Stimulated activated CD8-positive, alpha-beta memory T cell treated with anti-CD3 and anti-CD28 coated beads, Interleukin-12 subunit alpha, Interleukin-12 subunit beta, amount 100 ng/mL, for 24 hours (primary cell): ENCODE results near the gene CYP2U1.

Source experiments
- DNase-seq: peaks from one replicate; pipeline ENCODE4 v3.0.0-alpha.2; 2020; ENCODE audit errors: extremely low read depth

Gene CYP2U1

DNA sequence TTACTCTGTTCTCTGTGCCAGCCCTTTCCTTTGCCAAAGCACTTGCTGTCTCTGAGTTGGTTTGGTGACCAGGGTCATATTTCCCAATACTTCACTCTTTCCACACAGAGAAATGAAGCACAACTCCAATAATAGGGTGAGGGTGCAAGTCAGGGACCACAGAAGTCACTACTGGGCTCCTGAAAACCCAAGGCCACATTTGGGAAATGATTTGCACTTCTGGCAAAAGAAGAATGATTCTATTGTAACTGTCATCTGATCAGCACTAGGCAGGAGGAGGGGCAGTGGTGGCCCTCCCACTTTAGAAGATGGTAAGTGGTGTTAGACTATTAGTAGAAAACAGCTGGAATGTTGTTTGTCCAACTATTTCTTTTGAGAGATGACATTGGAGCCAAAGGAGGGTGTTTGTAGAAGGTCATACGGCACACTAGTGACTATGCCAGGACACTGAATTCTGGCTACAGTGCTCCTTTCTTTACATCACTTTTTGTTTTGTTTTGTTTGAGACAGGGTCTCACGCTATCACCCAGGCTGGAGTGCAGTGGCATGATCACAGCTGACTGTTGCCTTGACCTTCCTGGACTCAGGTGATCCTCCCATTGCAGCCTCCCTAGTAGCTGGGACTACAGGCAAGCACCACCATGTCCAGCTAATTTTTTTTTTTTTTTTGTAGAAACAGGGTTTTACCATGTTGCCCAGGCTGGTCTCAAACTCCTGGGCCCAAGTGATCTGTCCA is 47.5 kb downstream of the CYP2U1 start:
- DNase-seq: no peak

DNA sequence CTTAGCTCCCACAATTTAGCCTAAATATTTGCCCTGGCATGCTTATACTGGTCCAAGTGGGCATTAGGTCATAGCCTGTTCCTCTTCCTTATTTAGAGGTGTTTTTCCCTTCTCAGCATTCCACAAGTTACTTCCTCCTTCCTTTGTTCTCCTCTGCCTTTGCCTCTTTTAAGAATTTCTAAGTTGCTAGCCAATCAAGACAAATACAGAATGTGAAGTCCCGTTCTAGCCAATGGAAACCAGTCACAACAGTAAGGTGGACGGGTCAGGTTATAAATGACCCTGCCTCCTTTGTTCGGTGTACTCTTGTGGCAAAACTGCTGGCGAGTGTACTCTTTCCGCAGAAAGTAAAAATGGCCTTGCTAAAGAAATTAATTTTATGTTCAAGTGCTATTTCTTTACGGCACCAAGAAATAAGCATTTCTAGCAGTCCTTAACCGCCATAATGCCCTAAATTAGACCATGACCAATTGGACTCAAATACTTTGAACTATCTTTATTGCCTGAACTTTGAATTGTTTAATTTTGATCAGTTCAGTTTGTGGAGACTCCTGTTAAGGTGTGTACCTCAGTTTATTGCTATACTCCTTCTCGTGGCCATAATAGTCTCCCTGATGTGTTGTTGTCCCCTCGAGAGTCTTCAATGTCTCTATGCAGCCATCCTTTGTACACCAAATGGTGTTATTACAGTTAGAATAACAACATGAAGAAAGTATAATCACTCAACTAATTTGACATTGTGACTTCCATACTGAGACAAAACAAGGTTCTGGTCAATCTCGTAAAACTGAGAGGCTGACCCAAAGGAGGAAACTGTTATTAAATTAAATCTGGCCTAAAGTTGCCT is 56.8 kb downstream of the CYP2U1 start:
- no peak for DNase-seq

DNA sequence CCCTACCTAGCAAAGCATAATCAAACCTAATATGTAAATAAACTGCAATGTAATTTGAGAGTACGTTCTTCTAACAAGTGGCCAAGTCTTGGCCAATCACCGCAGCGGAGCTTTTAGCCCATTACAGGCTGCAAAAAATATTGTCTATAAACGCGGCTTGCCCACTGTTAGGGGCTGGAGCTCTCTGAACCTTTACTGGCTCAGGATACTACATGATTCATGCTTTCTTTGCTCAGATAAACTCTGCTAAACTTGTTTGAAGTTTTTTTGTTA is 57.4 kb downstream of the CYP2U1 start:
- DNase-seq: no peak

DNA sequence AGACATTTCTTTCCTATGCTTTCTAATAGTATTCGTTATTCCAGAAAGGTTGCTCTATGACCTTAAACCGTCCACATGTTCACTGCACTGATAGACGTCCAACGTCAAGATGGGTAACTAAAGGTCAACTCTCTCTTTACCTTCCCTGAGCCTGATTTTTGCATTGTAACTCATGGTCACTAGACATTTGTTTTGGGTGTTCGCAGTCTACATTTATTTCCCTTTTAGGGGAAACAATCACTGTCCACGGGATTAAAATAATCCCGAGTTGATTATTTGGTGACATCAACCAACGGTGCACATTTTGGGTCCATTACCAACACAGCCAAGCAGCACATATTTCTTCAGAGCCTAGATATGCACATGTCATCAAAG is 57.8 kb downstream of the CYP2U1 start:
- DNase-seq: no peak

DNA sequence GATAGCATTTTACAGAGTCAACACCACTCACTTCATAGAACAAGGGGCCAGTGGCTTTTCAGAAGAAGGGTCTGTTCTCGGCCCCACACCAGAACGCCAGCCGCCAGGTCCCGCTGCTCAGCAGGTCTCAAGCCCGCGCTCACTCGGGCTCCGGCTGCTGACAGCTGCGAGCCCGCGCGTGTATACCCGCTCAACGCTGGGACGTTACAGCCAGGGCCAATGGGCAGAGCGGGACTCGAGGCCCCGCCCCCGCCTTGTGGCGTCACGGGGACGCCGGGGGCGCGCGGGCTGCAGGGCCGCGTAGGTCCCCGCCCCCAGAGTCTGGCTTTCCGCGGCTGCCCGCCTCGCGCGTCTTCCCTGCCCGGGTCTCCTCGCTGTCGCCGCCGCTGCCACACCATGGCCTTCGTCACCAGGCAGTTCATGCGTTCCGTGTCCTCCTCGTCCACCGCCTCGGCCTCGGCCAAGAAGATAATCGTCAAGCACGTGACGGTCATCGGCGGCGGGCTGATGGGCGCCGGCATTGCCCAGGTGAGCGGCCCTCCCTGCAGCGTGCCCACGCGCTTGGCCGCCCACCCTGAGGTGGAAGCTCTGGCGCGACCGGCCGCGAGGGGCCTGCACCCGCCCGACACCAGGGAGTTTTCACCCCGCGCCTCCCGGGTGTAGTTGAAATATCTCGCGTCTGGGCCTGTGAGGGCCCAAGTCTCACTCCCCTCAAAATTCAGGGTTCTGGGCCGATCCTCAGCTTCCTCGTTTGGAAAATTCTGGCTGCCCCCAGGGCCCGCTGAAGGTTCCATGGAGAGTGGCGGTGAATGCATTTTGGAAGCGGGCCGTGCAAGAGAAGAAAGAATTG is 58.4 kb downstream of the CYP2U1 start, which contains the start of gene HADH:
Gene HADH (plus strand): TSS at position 353 of the 850 bp plus-strand sequence. CDS start 44 bp downstream, at position 397.
- peak; percentile 82 for DNase-seq

DNA sequence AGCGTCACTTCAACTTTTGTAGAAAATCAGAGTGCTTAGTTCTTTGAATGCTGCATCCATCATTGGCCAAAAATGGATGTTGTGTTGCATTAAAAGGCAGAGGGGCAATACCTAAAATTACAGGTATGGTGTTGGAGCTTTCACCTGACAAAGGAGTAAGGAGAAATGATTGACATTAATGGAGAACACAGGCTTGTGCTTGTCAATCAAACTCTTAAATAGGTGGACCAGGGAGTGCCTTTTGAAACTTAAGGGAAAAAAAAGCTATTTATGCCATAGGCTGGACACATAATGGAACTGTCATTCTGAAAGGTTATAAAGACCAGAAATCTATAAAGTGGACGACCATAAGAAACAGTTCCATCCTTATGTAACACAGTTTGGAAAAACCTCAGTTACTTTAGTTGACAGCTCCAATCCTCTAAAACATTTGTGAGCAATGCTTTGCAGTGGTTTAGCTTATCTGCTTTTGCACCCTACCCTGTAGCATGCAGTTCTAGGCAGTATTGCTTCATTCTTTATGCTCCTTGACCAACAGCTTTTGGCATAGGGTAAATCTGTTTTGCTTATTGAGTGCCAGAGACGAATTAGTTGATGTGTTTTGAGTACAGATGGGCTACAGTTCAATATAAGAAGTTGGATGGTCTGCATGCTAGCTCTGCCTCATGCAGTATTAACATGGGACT is 60.7 kb downstream of the CYP2U1 start:
- DNase-seq: no peak

DNA sequence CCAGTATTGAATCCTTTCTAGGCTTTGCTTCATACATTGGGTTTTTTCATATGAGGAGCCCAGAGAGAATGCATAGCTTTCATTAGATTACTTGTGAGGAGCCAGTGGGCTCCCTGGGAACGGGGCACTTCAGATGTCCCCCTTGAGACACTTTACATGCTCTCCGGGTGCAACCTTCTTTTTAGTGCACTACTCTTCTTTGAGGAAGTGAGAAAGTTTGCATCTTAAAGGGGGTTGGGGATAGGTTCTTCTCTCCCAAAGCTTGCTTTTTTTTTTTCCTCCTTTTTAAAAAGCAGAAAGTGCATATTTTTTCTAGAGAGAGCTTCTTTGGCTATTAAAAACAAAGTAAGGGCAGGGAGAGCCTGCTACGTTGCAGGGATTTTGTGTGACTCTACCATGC is 62.6 kb downstream of the CYP2U1 start:
- no peak for DNase-seq

DNA sequence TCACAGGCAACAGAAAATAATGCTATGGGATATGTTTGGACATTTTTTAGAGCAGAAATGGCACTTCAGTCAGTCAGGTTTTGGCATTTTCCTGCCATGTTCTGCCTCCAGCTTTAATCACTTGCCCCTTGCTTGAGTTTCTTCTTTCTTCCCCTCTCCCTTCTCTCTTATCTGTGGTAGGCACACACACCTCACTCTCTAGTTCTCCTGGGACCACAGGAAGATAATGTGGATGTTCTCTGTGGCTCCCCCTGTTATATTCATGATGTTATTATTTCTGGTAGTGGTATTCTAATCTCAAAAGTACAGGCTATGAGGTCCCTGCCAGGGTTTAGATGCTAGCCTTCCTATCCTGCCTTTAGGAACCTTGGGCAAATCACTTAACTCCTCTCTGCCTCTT is 63.5 kb downstream of the CYP2U1 start:
- DNase-seq: no peak

DNA sequence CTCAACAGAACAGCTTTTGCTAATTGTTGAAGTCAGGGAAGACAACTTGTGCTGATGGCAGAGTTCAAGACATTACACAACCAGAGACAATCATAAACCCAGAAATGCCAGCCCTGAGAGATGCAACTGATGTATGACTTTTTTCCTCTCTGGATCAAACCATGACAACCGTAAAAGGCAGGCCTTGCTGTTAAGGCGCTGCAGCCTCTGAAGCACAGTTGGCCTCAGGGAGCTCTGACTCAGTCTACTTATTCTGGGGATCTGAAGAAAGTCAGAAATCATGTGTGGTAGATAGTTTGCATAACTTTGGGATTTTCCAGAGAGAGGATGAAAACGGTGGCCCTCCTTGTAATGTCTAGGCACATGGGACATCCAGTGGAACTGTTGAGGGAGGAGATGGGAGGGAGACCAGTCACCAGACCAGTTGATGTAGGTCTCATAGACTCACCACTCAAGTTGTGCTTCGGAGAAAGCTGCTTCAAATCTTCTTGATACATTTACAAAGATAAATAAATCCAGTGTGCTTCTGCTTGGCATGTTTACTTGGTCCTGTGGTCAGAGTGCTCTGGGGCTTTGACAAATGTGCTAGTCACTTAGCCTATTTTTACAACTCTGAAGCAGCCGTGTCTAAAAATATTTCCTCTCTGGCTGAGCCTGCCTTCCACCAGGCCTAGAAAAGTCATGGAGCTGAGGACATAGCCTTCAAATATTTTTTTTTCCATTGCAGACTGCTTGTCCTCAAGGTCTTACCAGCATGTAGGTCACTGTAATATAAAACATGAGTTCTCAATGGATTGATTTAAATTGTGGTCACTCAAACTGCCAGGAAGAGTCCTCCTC is 65.8 kb downstream of the CYP2U1 start:
- no peak for DNase-seq

DNA sequence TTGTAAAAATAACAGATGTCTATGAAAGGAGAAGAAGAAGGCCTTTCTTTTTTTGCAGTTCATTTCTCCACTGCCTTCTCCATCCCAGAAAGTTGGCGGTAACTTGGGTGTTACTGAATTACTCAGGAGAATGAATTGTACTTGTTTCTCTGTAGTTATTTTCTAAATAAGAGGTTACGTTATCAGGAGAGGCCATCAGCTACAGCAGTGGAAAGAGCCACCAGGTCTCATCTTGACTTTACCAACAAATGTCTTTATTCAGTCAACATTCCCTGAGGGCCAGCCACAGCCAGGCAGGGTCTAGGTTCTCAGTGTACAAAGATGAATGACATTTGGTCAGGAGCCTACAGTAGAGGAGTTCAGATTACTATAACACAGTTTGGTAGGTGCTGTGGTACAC is 66.4 kb downstream of the CYP2U1 start:
- no peak for DNase-seq

DNA sequence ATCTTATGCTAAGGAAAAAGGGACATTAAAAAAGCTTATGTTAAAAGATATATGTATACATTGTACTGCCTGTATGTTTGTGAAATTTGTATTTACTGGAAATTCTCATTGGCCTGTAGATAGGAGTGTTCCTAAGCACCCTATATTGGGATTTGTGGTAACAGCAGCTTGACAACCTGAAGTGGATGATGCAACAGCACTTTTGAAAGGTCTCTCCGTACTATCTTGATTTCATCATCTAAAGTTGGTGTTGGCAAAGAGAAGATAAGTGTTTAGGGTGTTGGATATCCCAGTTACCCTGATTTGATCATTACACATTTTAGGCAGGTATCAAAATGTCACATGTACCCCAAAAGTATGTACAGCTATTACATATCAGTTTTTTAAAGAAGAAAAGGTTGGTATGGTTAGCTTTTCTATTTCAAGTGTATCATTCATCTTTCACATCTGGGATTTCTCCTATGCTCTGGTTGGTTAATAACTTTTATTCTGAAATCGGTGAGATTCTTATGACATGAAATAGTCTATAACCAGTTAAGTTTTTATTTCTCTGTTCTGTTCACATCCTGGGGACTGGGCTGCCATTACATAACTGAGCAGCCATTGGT is 68.7 kb downstream of the CYP2U1 start:
- DNase-seq: no peak

DNA sequence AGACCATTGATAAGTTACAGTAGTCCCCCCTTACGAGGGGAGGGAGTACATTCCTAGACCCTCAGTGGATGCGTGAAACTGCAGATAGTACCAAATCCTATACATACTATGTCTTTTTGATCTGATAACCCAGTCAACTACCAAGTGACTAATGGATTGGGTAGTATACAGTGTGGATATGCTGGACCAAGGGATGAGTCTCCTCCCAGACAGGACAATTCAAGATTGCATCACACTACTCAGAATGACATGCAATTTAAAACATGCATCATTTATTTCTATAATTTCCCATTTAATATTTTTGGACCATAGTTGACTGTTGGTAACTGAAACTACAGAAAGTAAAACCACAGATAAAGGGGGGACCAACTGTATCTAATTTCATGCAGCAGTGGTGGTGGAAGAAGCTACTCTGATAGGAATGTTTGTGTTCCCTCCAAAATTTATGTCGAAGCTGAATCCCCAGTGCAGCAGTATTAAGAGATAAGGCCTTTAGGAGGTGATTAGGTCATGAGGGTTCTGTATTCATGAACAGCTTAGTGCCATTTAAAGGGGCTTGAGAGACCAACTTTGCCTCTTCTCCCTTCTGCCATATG is 70.3 kb downstream of the CYP2U1 start:
- no peak for DNase-seq
